HG02840 (cell line): Measurements from ENCODE around the gene SGIP1.

Source experiments
- ATAC-seq: cut with Tn5 transposase; IDR thresholded peaks from one replicate; pipeline ENCODE4 v1.9.1; 2021; ENCODE audit warnings: mild to moderate bottlenecking, moderate library complexity, moderate number of reproducible peaks; ENCODE audit not compliant: unreplicated experiment, low FRiP score

The SGIP1 gene

GRCh38 chr1:66597500-66597899 lies 63.5 kb downstream of the SGIP1 start:
- no peak for ATAC-seq

- ATAC-seq: no peak
Observed at GRCh38 chr1:66598670-66599069, 64.7 kb downstream of the SGIP1 start.

- ATAC-seq: no peak
Observed at GRCh38 chr1:66599346-66599745, 65.4 kb downstream of the SGIP1 start.

- ATAC-seq: no peak
Observed at GRCh38 chr1:66599899-66600737, 66.2 kb downstream of the SGIP1 start.

GRCh38 chr1:66605419-66605997 lies 71.6 kb downstream of the SGIP1 start:
- no peak for ATAC-seq

GRCh38 chr1:66606362-66607065 lies 72.6 kb downstream of the SGIP1 start:
- ATAC-seq: no peak

GRCh38 chr1:66607458-66607857 lies 73.5 kb downstream of the SGIP1 start:
- no peak for ATAC-seq

GRCh38 chr1:66613187-66613586 lies 79.2 kb downstream of the SGIP1 start:
- no peak for ATAC-seq

- no peak for ATAC-seq
Observed at GRCh38 chr1:66617362-66618184, 83.6 kb downstream of the SGIP1 start.

GRCh38 chr1:66618390-66618789 lies 84.4 kb downstream of the SGIP1 start:
- ATAC-seq: no peak

- no peak for ATAC-seq
Observed at GRCh38 chr1:66623812-66624211, 89.9 kb downstream of the SGIP1 start.

- no peak for ATAC-seq
Observed at GRCh38 chr1:66624412-66625060, 90.6 kb downstream of the SGIP1 start.

- no peak for ATAC-seq
Observed at GRCh38 chr1:66626261-66626660, 92.3 kb downstream of the SGIP1 start.

- no peak for ATAC-seq
Observed at GRCh38 chr1:66628926-66629325, 95.0 kb downstream of the SGIP1 start.

- no peak for ATAC-seq
Observed at GRCh38 chr1:66633159-66633558, 99.2 kb downstream of the SGIP1 start.

- ATAC-seq: no peak
Observed at GRCh38 chr1:66637146-66637545, 103.2 kb downstream of the SGIP1 start.

- ATAC-seq: no peak
Observed at GRCh38 chr1:66641891-66642473, 108.0 kb downstream of the SGIP1 start.

- ATAC-seq: no peak
Observed at GRCh38 chr1:66642992-66643391, 109.0 kb downstream of the SGIP1 start.

- no peak for ATAC-seq
Observed at GRCh38 chr1:66644331-66644730, 110.4 kb downstream of the SGIP1 start.
